Aorta (tissue), 5 donors: Measurements from ENCODE around the gene SESN1. TPM values are rescaled to one million over a fixed set of nuclear protein-coding genes. Genes with fewer than 3 reads are reported as not detected.

Source experiments
- ATAC-seq: fragments of 200-7000 bp; cut with Tn5 transposase; one replicate; pipeline ENCODE4 v1.9.1; 2022; ENCODE audit warnings: moderate library complexity; ENCODE audit not compliant: low FRiP score
- DNase-seq, 2 donors: peaks; one replicate each; pipeline ENCODE4 v3.0.0-alpha.2; 2020
- H3K27ac ChIP-seq, 2 donors: one replicate each; pipeline ENCODE4 v1.5.1; 2013; ENCODE audit warnings: low read length in 2 of 2, mild to moderate bottlenecking in 2 of 2, moderate library complexity in 2 of 2, control low read depth in 1 of 2, inconsistent platforms in 1 of 2, low read depth in 1 of 2
- H3K27me3 ChIP-seq, 2 donors: one replicate each; pipeline ENCODE4 v1.6.1; 2013; ENCODE audit warnings: control low read depth in 1 of 2, low read length in 1 of 2, mild to moderate bottlenecking in 1 of 2, moderate library complexity in 1 of 2; ENCODE audit not compliant: insufficient read depth in 2 of 2, control insufficient read depth in 1 of 2
- H3K36me3 ChIP-seq, 2 donors: one replicate each; pipeline ENCODE4 v1.6.1; 2013; ENCODE audit warnings: control low read depth in 1 of 2, low read length in 1 of 2, mild to moderate bottlenecking in 1 of 2; ENCODE audit not compliant: insufficient read depth in 2 of 2, control insufficient read depth in 1 of 2
- H3K4me1 ChIP-seq, 2 donors: one replicate each; pipeline ENCODE4 v1.6.1; 2013; ENCODE audit warnings: low read length in 2 of 2, control low read depth in 1 of 2, mild to moderate bottlenecking in 1 of 2, moderate library complexity in 1 of 2; ENCODE audit not compliant: insufficient read depth in 2 of 2, control insufficient read depth in 1 of 2
- H3K4me3 ChIP-seq, 2 donors: one replicate each; pipeline ENCODE4 v1.5.1; 2013; ENCODE audit warnings: low read length in 2 of 2, control low read depth in 1 of 2, mild to moderate bottlenecking in 1 of 2
- H3K9me3 ChIP-seq: one replicate; pipeline ENCODE4 v1.6.1; 2013; ENCODE audit warnings: mild to moderate bottlenecking, low read length; ENCODE audit not compliant: control insufficient read depth
- WGBS, 2 donors: extraction: QIAGEN DNeasy Blood & Tissue Kit; methylation state at CpG; one replicate each; pipeline ENCODE4 v1.1.7; 2013; 5-methylcytosine and 5-hydroxymethylcytosine counted together
- intact Hi-C, 2 donors: fragments of 100-400 bp; cut with DNase I; formaldehyde crosslinking; loops; one replicate each; pipeline versions ENCODE4 v1.14.2 to v1.15.0; 2022
- polyA plus RNA-seq, 2 donors: library from polyadenylated mRNA; stranded (reverse); fragments of 200-250 nt; gene quantifications; one replicate each; pipeline ENCODE4 v1.2.3, GENCODE V29; 2013
- total RNA-seq, 2 donors: library from RNA; stranded (reverse); fragmentation: NEBNext Ultra II Directional; extraction: Animal tissue kit (Norgen Biotek cat#: 25700); gene quantifications; one replicate each; pipeline ENCODE4 v1.2.1, GENCODE V29; 2021
- donor health status: healthy with polysubstance abuse.
- donor health status: Bipolar disorder and iron deficiency.
- donor health status: DM: no; HTN: no; CAD: no.
- donor health status: DM: no; HTN: no; CAD: no.
- donor health status: DM: yes; HTN: yes; CAD: no.

The SESN1 gene
- total and polyA plus RNA-seq, 4 donors, result 20.9 to 45.3 (median 31.6) TPM

DNA sequence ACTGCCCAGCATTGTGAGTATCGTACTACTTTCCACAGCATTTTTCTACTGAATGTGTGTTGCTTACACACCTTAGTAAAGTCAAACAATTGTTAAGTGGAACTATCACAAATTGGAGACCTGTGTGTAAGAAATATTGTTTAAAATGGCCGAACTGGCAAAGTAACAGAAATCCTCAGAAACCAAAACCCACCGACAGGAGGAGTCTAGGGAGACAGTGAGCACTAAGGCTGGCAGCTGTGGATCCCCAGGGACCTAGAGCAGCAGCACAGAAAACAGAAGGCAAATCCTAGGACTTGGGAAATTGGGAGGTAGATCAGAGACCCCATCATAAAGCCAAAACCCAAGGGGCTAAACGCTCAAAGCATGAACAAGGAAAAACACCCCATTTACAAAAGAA, 69.9 kb downstream of the SESN1 start:
- no peaks in the 10 kb centered on the region for H3K9me3 ChIP-seq
- H3K36me3 ChIP-seq, result no peaks in the 10 kb centered on the region
- intact Hi-C loops, result no loop called here
- no peaks in the 10 kb centered on the region for H3K27me3 ChIP-seq
- 76 to 82% methylated on average over 4 of the region's 4 CpGs for WGBS, 2 donors
- no peak for DNase-seq
- no peaks in the 10 kb centered on the region for H3K4me1 ChIP-seq
- no peak for ATAC-seq
- H3K27ac ChIP-seq, result no peak overlapping the region
- no peak overlapping the region for H3K4me3 ChIP-seq

DNA sequence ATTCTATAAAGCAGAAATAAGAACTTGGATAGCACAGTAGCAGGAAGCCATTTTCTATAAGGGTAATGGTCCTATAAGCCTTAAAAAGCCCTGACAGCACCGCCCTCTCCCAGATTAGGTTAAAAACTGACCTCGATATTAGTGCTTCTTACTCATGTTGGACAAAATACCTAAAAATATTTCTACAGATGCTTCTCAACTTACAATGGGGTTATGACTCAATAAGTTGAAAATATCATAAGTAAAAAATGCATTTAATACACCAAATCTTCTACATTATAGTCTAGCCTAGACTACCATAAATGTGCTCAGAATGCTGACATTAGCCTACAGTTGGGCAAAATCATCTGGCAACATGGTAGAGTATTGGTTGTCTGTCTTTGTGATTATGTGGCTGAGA, 70.3 kb downstream of the SESN1 start:
- Histone ChIP-seq H3K27ac (no peak overlapping the region), H3K36me3 (no peaks in the 10 kb centered on the region), H3K27me3 (no peaks in the 10 kb centered on the region), H3K4me1 (no peaks in the 10 kb centered on the region), H3K9me3 (no peaks in the 10 kb centered on the region), H3K4me3 (no peak overlapping the region)
- DNase-seq (no peak), ATAC-seq (no peak)
- WGBS, 2 donors, result 91 to 93% methylated on average over 2 of the region's 2 CpGs
- intact Hi-C loops, result no loop called here

DNA sequence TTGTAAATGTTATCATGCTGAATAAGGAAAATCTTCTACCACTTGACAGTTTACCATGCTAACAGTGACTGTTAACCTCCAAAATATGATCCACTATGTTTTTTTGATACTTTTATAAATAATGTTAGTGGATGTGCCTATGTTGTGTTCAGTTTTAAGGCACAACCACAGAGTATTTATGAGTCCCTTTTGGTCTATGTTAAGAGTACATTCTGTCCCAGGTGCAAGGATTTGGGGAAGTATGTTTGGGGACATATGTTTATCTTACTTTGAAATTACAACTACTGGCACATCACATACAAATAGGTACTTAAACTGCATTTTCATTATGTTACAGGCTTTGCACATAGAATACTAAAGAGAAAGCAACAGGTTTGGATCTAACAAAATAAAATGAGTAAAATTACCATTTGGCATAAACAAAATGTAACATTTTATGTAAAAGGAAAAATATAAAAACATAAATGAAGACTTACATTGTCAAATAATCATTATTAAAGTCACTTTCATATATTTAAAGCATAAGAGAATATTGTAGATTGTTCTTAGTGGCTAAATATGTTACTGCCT, 71.2 kb downstream of the SESN1 start:
- Histone ChIP-seq H3K27ac (no peak overlapping the region), H3K9me3 (no peaks in the 10 kb centered on the region), H3K4me3 (no peak overlapping the region), H3K4me1 (no peaks in the 10 kb centered on the region), H3K36me3 (no peaks in the 10 kb centered on the region), H3K27me3 (no peaks in the 10 kb centered on the region)
- DNase-seq, result no peak
- intact Hi-C loops, result no loop called here
- no peak for ATAC-seq

DNA sequence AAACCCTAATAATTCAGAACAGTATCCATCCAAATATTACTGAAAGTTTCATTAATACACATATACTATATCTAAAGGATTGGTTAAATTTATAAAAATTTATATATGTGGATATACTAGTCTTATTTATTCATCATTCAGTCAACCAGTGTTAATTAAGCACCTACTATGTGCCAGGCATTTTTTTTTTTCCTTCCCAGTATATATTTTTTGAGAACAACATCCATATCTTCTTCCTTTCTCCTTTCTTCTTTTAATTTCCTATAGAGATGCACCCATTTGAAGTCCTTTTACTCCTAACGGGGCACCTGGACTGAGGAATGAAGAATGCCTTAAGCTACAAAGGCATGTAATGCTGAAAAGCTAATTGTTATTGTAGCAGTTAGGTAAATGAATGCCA, 72.8 kb downstream of the SESN1 start:
- DNase-seq, result no peak
- intact Hi-C loops, result no loop called here

DNA sequence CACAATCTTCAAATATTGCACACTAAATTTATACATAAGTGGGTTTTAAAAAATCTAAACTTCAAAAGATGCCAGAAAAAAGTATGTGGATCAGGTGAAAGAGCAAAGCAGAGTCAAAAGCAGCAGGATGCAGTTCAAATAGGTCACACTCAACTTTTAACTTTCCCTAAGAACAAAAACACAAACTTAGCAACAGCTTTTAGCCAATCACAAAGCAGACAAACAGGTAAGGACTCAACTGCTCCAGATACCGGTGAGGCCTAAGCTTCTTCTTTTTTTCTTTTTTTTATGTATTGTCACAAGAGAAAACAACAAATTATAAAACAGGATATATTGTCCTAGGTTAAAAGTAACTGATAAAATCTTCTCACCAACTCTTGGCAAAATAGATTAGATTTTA, 74.7 kb downstream of the SESN1 start:
- H3K27ac ChIP-seq, result no peak overlapping the region
- intact Hi-C loops, result no loop called here
- no peaks in the 10 kb centered on the region for H3K27me3 ChIP-seq
- no peak overlapping the region for H3K4me3 ChIP-seq
- no peaks in the 10 kb centered on the region for H3K4me1 ChIP-seq
- no peaks in the 10 kb centered on the region for H3K36me3 ChIP-seq
- no peaks in the 10 kb centered on the region for H3K9me3 ChIP-seq
- no peak for ATAC-seq
- no peak for DNase-seq
- WGBS, 2 donors, result 95% methylated on average over 1 of the region's 1 CpG

More for the DNA sequence above, 72.8 kb downstream of the SESN1 start:
- Histone ChIP-seq H3K9me3 (no peaks in the 10 kb centered on the region), H3K4me3 (no peak overlapping the region), H3K4me1 (no peaks in the 10 kb centered on the region), H3K27me3 (no peaks in the 10 kb centered on the region), H3K36me3 (no peaks in the 10 kb centered on the region), H3K27ac (no peak overlapping the region)
- ATAC-seq, result no peak
- WGBS, 2 donors, result 96% methylated on average over 1 of the region's 1 CpG

DNA sequence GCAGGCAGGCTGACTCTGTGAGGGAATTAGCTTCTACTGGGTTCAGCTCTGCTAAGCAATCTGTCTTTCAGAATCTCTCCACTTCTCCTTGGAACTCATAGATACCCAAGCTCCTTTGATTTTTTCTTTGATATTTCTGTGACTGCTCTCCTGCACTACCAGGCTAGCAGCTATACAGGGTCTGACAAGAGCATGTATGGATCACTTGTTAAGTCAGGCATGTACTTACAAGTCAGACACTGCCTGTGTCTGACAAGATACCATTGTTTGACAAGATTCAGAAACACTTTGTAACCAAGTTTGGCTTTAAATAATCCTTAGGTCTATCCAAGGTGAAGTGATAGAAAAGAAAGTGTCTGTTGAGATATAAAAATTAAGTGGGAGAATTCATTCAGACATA, 79.5 kb downstream of the SESN1 start:
- Histone ChIP-seq H3K9me3 (no peaks in the 10 kb centered on the region), H3K27ac (peak overlapping the region in 1 of 2 donors; percentile 14), H3K36me3 (no peaks in the 10 kb centered on the region), H3K4me1 (no peaks in the 10 kb centered on the region), H3K4me3 (no peak overlapping the region), H3K27me3 (no peaks in the 10 kb centered on the region)
- DNase-seq, result no peak
- intact Hi-C loops, result no loop called here
- no peak for ATAC-seq

DNA sequence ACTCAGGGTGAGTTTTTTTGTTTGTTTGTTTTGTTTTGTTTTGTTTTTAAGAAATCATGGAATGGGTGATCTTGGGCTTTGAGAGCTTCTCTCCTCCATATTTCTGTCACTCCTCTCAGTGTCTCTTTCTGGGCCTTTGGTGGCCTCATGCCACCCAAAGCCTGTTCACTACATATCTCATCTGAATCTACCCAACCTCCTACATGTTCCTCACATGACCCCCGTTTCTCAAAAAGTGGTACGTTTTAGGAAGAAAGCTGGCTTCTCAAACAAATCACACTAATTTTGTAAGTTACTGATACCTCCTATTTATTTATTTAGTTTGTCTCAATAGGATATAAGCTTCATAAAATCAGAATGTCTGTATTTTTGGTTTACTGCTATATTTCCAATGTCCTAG, 80.0 kb downstream of the SESN1 start:
- no peak for ATAC-seq
- no peak overlapping the region for H3K4me3 ChIP-seq
- intact Hi-C loops, result no loop called here
- H3K9me3 ChIP-seq, result no peaks in the 10 kb centered on the region
- no peaks in the 10 kb centered on the region for H3K27me3 ChIP-seq
- H3K27ac ChIP-seq, result no peak overlapping the region
- no peaks in the 10 kb centered on the region for H3K4me1 ChIP-seq
- H3K36me3 ChIP-seq, result no peaks in the 10 kb centered on the region
- 60 to 95% methylated on average over 2 of the region's 2 CpGs for WGBS, 2 donors
- no peak for DNase-seq

DNA sequence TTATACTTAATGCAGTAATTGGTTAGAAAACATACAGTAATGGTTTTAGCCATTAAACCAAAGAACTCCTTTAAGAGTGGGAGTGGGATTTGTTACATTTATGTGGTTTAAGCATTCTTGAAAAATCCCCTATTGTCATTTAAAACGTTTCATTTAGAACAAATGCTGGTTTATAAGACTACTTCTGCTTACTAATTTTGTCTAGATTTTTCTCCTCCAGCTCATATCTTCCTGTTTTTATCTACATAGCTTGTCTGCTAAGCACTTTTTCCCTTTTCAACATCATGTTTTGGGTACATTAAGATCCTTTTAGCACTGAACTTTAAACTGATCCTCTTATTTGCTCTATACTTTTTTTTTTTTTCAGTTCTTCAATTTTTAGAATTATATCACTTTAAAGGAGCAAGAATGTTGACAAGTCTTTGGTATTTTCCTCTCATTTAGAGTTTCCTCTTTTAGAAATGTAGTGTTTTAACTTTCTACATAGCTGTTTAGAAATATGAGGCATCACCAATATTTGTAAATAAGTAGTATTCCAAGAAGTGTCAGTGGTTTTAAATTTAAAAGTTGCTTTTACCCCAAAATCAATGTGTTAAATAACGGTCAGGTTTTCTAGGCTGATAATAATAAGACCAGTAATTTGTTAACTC, 80.9 kb downstream of the SESN1 start:
- no peak for ATAC-seq
- DNase-seq, result no peak
- WGBS, 2 donors, result 48 to 52% methylated on average over 2 of the region's 2 CpGs
- H3K27me3 ChIP-seq, result no peaks in the 10 kb centered on the region
- H3K4me1 ChIP-seq, result no peaks in the 10 kb centered on the region
- H3K9me3 ChIP-seq, result no peaks in the 10 kb centered on the region
- H3K36me3 ChIP-seq, result no peaks in the 10 kb centered on the region
- no peak overlapping the region for H3K4me3 ChIP-seq
- intact Hi-C loops, result no loop called here
- no peak overlapping the region for H3K27ac ChIP-seq

DNA sequence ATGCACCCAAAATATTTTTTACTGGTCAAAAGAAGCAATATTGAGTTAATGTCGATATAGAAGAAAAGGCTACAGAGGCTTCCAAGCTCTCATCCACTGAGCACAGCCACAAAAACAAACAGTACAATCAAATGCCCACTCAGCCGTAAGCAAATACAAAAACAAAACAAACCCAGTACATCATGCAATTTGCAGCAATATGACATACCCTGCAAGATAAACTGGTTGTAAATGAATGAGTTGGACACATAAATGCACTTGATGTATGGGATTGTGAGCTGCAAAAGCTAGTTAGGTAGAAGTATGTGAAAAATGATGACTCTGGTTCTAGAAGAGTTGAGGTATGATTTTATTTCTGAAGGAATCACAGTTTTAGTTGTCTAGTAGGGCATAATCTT, 83.9 kb downstream of the SESN1 start:
- no peaks in the 10 kb centered on the region for H3K4me1 ChIP-seq
- DNase-seq (no peak), ATAC-seq (no peak)
- H3K27ac ChIP-seq, result no peak overlapping the region
- H3K36me3 ChIP-seq, result no peaks in the 10 kb centered on the region
- no peak overlapping the region for H3K4me3 ChIP-seq
- intact Hi-C loops, result no loop called here
- H3K27me3 ChIP-seq, result no peaks in the 10 kb centered on the region
- 81 to 94% methylated on average over 2 of the region's 2 CpGs for WGBS, 2 donors
- H3K9me3 ChIP-seq, result no peaks in the 10 kb centered on the region
